ENCODE results near the gene MVB12B. TPM values are rescaled to one million over a fixed set of nuclear protein-coding genes. Genes with fewer than 3 reads are reported as not detected.

The MVB12B gene
- total and polyA plus RNA-seq, 2 donors from 2014 or later = 4.5 to 12.3 TPM

DNA sequence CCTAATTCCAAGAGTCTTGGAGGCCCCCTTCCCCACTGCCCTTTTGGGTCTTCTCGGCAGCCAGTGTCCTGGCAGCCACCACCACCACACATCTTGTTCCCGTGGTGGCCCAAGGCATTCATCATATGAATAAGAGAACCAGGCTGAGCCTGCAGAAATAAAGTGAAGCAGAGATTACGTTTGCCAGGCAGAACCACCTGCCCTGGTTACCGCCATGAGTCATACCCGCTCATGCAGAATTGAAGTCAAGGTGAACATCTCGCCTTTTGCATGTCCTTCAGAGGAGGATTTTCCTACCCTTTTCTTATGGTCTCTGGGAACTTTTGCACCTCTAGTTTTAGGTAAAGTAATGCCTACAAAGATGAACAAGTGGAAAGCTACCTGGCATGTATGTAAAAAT is 167.6 kb downstream of the MVB12B start:
- DNase-seq = peak in 1 of 5 donors; percentile 42
- Histone ChIP-seq H3K27me3 (ENCODE audit: control insufficient read depth, insufficient read depth, low read length) (no peaks in the 10 kb centered on the region), H3K36me3 (ENCODE audit: control insufficient read depth in 2 of 3, insufficient read depth in 3 of 3, low read length in 3 of 3) (no peaks in the 10 kb centered on the region), H3K4me1 (ENCODE audit: control insufficient read depth in 2 of 3, insufficient read depth in 2 of 3, low read depth in 1 of 3, low read length in 3 of 3) (no peaks in the 10 kb centered on the region), H3K9ac (ENCODE audit: low read length in 3 of 3) (no peak overlapping the region), H3K4me3 (ENCODE audit: low read length in 3 of 3) (no peak overlapping the region), H3K9me3 (ENCODE audit: control insufficient read depth in 2 of 3, insufficient read depth in 1 of 3, low read length in 3 of 3) (no peaks in the 10 kb centered on the region), H3K27ac (ENCODE audit: low read depth in 2 of 2, low read length in 2 of 2) (no peak overlapping the region)
- no peak for FAIRE-seq
- intact Hi-C loops (cut with DNase I) = no loop called here
- TF ChIP-seq, protein P1, sequence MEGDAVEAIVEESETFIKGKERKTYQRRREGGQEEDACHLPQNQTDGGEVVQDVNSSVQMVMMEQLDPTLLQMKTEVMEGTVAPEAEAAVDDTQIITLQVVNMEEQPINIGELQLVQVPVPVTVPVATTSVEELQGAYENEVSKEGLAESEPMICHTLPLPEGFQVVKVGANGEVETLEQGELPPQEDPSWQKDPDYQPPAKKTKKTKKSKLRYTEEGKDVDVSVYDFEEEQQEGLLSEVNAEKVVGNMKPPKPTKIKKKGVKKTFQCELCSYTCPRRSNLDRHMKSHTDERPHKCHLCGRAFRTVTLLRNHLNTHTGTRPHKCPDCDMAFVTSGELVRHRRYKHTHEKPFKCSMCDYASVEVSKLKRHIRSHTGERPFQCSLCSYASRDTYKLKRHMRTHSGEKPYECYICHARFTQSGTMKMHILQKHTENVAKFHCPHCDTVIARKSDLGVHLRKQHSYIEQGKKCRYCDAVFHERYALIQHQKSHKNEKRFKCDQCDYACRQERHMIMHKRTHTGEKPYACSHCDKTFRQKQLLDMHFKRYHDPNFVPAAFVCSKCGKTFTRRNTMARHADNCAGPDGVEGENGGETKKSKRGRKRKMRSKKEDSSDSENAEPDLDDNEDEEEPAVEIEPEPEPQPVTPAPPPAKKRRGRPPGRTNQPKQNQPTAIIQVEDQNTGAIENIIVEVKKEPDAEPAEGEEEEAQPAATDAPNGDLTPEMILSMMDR (IDR thresholded peaks at IDR 0.05; ENCODE audit: borderline replicate concordance, extremely low read depth, insufficient read depth) = no peak

DNA sequence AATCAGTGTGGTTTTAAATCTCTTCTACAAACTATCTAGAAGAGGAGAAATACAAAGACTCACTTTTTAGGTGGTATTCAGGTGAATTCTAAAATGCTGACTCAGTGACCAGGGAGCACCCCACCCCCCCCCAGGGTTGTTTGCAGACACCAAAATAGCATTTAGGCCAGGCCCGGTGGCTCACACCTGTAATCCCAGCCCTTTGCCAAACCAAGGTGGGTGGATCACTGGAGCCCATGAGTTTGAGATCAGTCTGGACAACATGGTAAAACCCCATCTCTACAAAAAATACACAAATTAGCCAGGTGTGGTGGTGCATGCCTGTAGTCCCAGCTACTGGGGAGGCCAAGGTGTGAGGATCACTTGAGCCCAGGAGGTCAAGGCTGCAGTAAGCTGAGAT is 168.1 kb downstream of the MVB12B start:
- Histone ChIP-seq H3K27me3 (ENCODE audit: control insufficient read depth, insufficient read depth, low read length) (no peaks in the 10 kb centered on the region), H3K36me3 (ENCODE audit: control insufficient read depth in 2 of 3, insufficient read depth in 3 of 3, low read length in 3 of 3) (no peaks in the 10 kb centered on the region), H3K9me3 (ENCODE audit: control insufficient read depth in 2 of 3, insufficient read depth in 1 of 3, low read length in 3 of 3) (no peaks in the 10 kb centered on the region), H3K4me1 (ENCODE audit: control insufficient read depth in 2 of 3, insufficient read depth in 2 of 3, low read depth in 1 of 3, low read length in 3 of 3) (no peaks in the 10 kb centered on the region), H3K9ac (ENCODE audit: low read length in 3 of 3) (no peak overlapping the region), H3K27ac (ENCODE audit: low read depth in 2 of 2, low read length in 2 of 2) (no peak overlapping the region), H3K4me3 (ENCODE audit: low read length in 3 of 3) (no peak overlapping the region)
- FAIRE-seq = no peak
- intact Hi-C loops (cut with DNase I) = no loop called here
- TF ChIP-seq, protein P1 (IDR thresholded peaks at IDR 0.05; ENCODE audit: borderline replicate concordance, extremely low read depth, insufficient read depth) = no peak
- peak in 1 of 5 donors; percentile 22 for DNase-seq

- TF ChIP-seq, protein P1 (IDR thresholded peaks at IDR 0.05; ENCODE audit: borderline replicate concordance, extremely low read depth, insufficient read depth) = no peak
These were observed 169.0 kb downstream of the MVB12B start for GRCh38 chr9:126495411-126496180.

More at GRCh38 chr9:126495411-126496180, 169.0 kb downstream of the MVB12B start:
- no peak overlapping the region for H3K9ac ChIP-seq (ENCODE audit: low read length in 3 of 3)
- no peaks in the 10 kb centered on the region for H3K36me3 ChIP-seq (ENCODE audit: control insufficient read depth in 2 of 3, insufficient read depth in 3 of 3, low read length in 3 of 3)
- peak in 1 of 5 donors; percentile 32 for DNase-seq
- H3K9me3 ChIP-seq (ENCODE audit: control insufficient read depth in 2 of 3, insufficient read depth in 1 of 3, low read length in 3 of 3) = no peaks in the 10 kb centered on the region
- H3K4me1 ChIP-seq (ENCODE audit: control insufficient read depth in 2 of 3, insufficient read depth in 2 of 3, low read depth in 1 of 3, low read length in 3 of 3) = no peaks in the 10 kb centered on the region
- no peak overlapping the region for H3K27ac ChIP-seq (ENCODE audit: low read depth in 2 of 2, low read length in 2 of 2)
- H3K27me3 ChIP-seq (ENCODE audit: control insufficient read depth, insufficient read depth, low read length) = peaks cover 4% of the 10 kb centered on the region
- no peak overlapping the region for H3K4me3 ChIP-seq (ENCODE audit: low read length in 3 of 3)
- intact Hi-C loops (cut with DNase I) = no loop called here
- FAIRE-seq = no peak

Measured in kidney (tissue), 14 donors.